IPS-15b (cell line): Measurements from ENCODE around the gene EEPD1.

ENCODE experiments used
- H3K27me3 ChIP-seq: one replicate; pipeline ENCODE4 v1.6.1; 2013; ENCODE audit warnings: low read length; ENCODE audit not compliant: control insufficient read depth, insufficient read depth
- H3K36me3 ChIP-seq: one replicate; pipeline ENCODE4 v1.6.1; 2013; ENCODE audit warnings: low read length; ENCODE audit not compliant: control insufficient read depth, insufficient read depth
- H3K4me1 ChIP-seq: one replicate; pipeline ENCODE4 v1.6.1; 2013; ENCODE audit warnings: mild to moderate bottlenecking, low read length; ENCODE audit not compliant: control insufficient read depth, insufficient read depth
- H3K4me3 ChIP-seq: one replicate; pipeline ENCODE4 v1.5.1; 2013; ENCODE audit warnings: low read depth, low read length
- H3K9ac ChIP-seq: one replicate; pipeline ENCODE4 v1.6.1; 2013; ENCODE audit warnings: low read depth, mild to moderate bottlenecking, low read length
- H3K9me3 ChIP-seq: one replicate; pipeline ENCODE4 v1.6.1; 2013; ENCODE audit warnings: mild to moderate bottlenecking, low read length; ENCODE audit not compliant: control insufficient read depth, insufficient read depth

EEPD1 gene

GRCh38 chr7:36283181-36283580 lies 130.1 kb downstream of the EEPD1 start:
- Histone ChIP-seq H3K4me3 (no peak overlapping the region), H3K9ac (no peak overlapping the region), H3K4me1 (peaks cover 43% of the 10 kb centered on the region)

GRCh38 chr7:36283711-36284130 lies 130.7 kb downstream of the EEPD1 start:
- H3K9me3 ChIP-seq = no peaks in the 10 kb centered on the region
- peaks cover 39% of the 10 kb centered on the region for H3K4me1 ChIP-seq
- H3K27me3 ChIP-seq = no peaks in the 10 kb centered on the region
- H3K36me3 ChIP-seq = peaks cover 2% of the 10 kb centered on the region
- H3K9ac ChIP-seq = no peak overlapping the region
- no peak overlapping the region for H3K4me3 ChIP-seq

More at GRCh38 chr7:36283181-36283580, 130.1 kb downstream of the EEPD1 start:
- Histone ChIP-seq H3K9me3 (no peaks in the 10 kb centered on the region), H3K36me3 (peaks cover 2% of the 10 kb centered on the region), H3K27me3 (no peaks in the 10 kb centered on the region)

DNA sequence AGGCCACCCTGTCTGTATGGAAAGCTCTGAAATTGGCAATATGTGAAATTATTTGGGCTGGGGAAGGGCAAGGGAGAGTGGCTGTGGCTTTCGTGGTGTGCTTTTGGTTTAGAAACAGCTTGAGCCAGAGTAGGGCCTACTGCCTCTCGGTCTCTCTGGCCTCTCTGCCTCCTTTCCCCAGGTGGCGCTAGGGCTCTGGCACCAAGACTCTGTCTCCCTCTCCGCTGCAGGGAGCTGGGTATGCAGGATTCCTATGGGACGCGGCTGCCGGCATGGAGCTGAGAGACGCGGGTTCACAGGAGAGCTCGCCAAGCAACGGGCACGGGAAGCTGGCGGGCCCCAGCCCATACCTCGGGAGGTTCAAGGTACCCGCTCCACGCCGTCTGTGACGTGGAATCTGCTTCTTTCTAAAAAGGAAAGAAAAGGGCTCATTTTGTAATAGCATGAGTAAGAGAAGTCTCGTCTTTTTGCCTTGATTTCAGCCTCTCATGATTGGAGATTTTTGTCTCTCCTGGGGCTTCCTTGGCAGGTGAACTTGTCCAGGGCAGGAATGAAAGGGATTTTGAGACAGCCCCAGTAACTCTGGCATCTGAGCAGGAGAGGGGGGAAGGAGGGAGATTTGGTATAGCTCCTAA lies 131.5 kb downstream of the EEPD1 start:
- H3K9ac ChIP-seq = no peak overlapping the region
- no peak overlapping the region for H3K4me3 ChIP-seq
- H3K36me3 ChIP-seq = peaks cover 2% of the 10 kb centered on the region
- no peaks in the 10 kb centered on the region for H3K27me3 ChIP-seq
- H3K4me1 ChIP-seq = peaks cover 33% of the 10 kb centered on the region
- H3K9me3 ChIP-seq = no peaks in the 10 kb centered on the region

DNA sequence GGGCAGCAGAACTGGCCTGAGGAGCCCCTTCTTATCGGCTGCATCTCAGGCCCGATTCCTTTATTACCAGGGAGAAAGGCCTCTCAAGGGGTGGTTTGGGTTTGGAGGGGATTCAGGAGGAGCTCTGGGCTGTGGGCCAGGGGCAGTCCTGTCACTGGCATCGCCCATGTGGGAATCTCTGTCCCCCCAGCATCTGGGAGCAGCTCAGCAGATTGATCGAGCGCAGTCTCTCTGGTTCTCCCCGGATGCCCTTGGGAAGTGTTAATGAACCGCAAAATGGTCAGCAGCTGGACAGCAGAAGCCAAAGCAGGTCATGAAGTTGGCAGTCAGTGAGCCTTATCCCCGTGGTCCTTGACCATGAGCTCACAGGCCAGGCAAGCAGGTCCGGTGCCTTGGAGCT lies 132.2 kb downstream of the EEPD1 start:
- H3K27me3 ChIP-seq = no peaks in the 10 kb centered on the region
- H3K9ac ChIP-seq = no peak overlapping the region

DNA sequence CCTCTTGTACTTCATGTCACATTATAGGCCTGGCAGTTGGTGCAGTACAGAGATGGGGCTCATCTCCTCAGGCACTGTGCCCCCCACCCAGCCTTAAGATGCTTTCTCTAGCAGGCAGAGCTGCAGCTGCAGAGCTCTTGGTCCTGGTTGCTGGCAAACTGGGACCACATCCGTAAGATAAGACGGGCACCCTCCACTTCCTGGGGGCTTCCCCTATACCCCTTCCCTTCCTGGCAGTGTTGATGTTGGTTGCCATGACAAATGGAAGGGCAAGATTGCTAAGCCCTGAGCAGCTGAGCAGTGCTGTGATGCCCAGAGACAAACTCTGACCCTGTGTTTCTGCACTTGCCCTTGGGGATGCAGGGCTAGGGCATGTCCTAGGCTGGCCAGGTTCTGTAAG lies 133.2 kb downstream of the EEPD1 start:
- Histone ChIP-seq H3K27me3 (no peaks in the 10 kb centered on the region), H3K4me1 (peaks cover 18% of the 10 kb centered on the region), H3K9ac (no peak overlapping the region), H3K9me3 (no peaks in the 10 kb centered on the region), H3K36me3 (peaks cover 2% of the 10 kb centered on the region), H3K4me3 (no peak overlapping the region)

More for the DNA sequence above, 132.2 kb downstream of the EEPD1 start:
- Histone ChIP-seq H3K4me3 (no peak overlapping the region), H3K4me1 (peaks cover 27% of the 10 kb centered on the region), H3K9me3 (no peaks in the 10 kb centered on the region), H3K36me3 (peaks cover 2% of the 10 kb centered on the region)

DNA sequence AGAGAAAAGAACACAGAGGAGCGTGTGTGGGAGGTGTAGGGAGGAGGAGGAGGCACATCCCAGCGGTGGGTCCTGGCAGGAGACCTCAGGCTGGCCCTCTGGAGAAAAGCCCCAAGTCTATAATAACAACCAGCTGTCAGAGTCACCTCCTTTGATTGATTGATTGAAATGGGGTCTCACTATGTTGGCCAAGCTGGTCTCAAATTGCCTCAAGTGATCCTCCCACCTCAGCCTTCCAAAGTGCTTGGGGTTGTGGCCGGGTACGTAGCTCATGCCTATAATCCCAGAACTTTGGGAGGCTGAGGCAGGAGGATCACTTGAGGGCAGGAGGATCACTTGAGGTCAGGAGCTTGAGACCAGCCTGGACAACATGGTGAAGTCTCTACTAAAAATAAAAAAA lies 133.6 kb downstream of the EEPD1 start:
- no peaks in the 10 kb centered on the region for H3K27me3 ChIP-seq
- H3K9me3 ChIP-seq = no peaks in the 10 kb centered on the region
- peaks cover 2% of the 10 kb centered on the region for H3K36me3 ChIP-seq
- H3K4me1 ChIP-seq = peaks cover 15% of the 10 kb centered on the region
- H3K4me3 ChIP-seq = no peak overlapping the region
- no peak overlapping the region for H3K9ac ChIP-seq

- Histone ChIP-seq H3K4me3 (no peak overlapping the region), H3K27me3 (no peaks in the 10 kb centered on the region), H3K9ac (no peak overlapping the region), H3K4me1 (peaks cover 9% of the 10 kb centered on the region), H3K36me3 (peaks cover 2% of the 10 kb centered on the region), H3K9me3 (no peaks in the 10 kb centered on the region)
Measured at GRCh38 chr7:36287371-36288241, 134.6 kb downstream of the EEPD1 start.

DNA sequence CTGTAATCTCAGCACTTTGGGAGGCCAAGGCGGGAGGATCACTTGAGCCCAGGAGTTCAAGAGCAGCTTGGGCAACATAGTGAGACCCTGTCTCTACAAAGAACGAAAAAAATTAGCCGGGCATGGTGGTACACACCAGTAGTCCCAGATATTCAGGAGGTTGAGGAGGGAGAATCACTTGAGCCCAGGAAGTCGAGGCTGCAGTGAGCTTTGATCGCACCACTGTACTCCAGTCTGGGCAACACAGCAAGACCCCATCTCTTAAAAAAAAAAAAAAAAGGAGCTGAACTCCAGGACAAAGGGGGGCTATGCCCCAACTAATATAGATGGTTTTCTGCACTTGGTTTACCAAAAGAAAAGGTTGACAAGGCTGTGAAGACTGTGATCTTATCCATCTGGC lies 135.4 kb downstream of the EEPD1 start:
- Histone ChIP-seq H3K4me1 (peaks cover 7% of the 10 kb centered on the region), H3K27me3 (no peaks in the 10 kb centered on the region), H3K36me3 (peaks cover 2% of the 10 kb centered on the region), H3K4me3 (no peak overlapping the region), H3K9ac (no peak overlapping the region), H3K9me3 (no peaks in the 10 kb centered on the region)

- Histone ChIP-seq H3K36me3 (no peaks in the 10 kb centered on the region), H3K4me3 (no peak overlapping the region), H3K9me3 (no peaks in the 10 kb centered on the region), H3K27me3 (no peaks in the 10 kb centered on the region), H3K4me1 (peaks cover 5% of the 10 kb centered on the region), H3K9ac (no peak overlapping the region)
Measured at GRCh38 chr7:36289833-36290661, 137.0 kb downstream of the EEPD1 start.

GRCh38 chr7:36291387-36292316 lies 138.6 kb downstream of the EEPD1 start:
- Histone ChIP-seq H3K27me3 (no peaks in the 10 kb centered on the region), H3K36me3 (no peaks in the 10 kb centered on the region), H3K9me3 (no peaks in the 10 kb centered on the region), H3K4me3 (no peak overlapping the region), H3K4me1 (peaks cover 5% of the 10 kb centered on the region), H3K9ac (peak overlapping the region; percentile 40)

- Histone ChIP-seq H3K9ac (no peak overlapping the region), H3K4me1 (peaks cover 8% of the 10 kb centered on the region), H3K36me3 (no peaks in the 10 kb centered on the region), H3K27me3 (no peaks in the 10 kb centered on the region), H3K4me3 (no peak overlapping the region), H3K9me3 (no peaks in the 10 kb centered on the region)
Measured at GRCh38 chr7:36295090-36295489, 142.0 kb downstream of the EEPD1 start.
